Transverse colon (tissue), 3 donors: ENCODE measurements around the gene CSNK2A1.

Source experiments
- POLR2A ChIP-seq: fragments of 450-650 bp; IDR thresholded peaks from one replicate; pipeline ENCODE4 v1.6.1; 2016; ENCODE audit warnings: antibody characterized with exemption, mild to moderate bottlenecking, moderate library complexity
- POLR2AphosphoS5 ChIP-seq, 3 donors: sonication (generic); formaldehyde crosslinking; IDR thresholded peaks; one replicate each; pipeline ENCODE4 v1.6.1; 2016; ENCODE audit warnings: antibody characterized with exemption in 3 of 3

DNA sequence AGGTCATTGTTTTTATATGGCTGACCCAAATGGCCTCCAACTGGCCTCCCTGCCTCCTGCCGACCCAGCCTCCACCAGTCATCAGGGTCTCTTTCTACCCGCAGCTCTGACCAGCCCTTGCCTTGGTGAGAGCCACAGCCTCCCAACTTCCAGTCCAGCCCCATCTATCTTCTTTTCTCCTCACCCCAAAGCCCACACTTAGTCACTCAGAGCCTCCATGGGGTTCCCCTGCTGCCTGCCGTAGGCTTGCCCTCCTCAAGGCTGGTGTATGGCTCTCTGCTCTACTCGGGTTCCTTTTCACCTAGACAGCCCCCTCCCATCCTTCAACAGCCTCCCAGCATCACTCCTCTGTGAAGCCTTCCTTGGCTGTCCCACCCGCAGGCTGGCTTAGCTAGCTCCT is 48.4 kb upstream of the CSNK2A1 start:
- no peak for TF ChIP-seq POLR2AphosphoS5 (IDR thresholded peaks at IDR 0.05)
- TF ChIP-seq POLR2A, result no peak
